CD4-positive, alpha-beta T cell treated with Interferon alpha-2 for 1 hour (primary cell): Measurements from ENCODE around the gene MTO1.
"Not testable (repeated sequence)": the region's sequence is repeated elsewhere in the genome, so short reads cannot be mapped to it uniquely, and the experiment has no call there.

Experiments used
- DNase-seq, 2 donors: peaks; one replicate each; pipeline ENCODE4 v3.0.0-alpha.2; 2020 to 2022

MTO1 gene

DNA sequence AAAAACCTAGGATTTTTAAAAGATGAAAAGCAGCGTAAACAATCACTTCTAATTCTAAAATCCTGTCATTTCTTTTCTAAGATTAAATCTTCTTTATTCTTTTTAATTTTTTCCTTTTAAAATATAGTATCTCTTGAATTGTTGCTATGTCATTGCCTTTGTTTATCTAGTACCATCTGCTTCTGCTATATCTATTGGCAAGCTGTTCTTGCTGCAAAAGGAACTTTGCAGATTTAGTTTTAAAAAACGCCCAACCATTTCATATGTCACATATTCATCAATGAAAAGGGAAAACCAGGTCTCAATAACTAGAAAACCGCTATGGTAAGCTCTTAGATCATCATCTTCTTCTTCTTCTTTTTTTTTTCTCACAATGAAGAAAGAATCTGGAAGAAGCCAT lies 70.8 kb downstream of the MTO1 start:
- DNase-seq, result no peak

DNA sequence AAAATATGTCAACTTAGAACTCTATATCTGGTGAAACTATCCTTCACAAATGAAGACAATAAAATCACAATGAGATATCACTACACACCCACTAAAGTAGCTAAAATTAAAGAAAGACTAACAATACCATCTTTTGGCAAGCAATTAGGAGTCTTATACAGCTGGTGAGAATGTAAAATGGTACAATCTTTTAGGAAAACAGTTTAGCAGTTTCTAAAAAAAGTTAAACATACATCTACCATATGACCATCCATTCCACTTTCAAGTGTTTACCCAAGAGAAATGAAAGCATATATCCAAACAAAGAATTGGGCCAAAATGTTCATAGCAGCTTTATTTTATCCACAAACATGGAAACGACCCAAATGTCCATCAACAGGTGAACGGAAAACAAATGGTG lies 73.1 kb downstream of the MTO1 start:
- no peak for DNase-seq

DNA sequence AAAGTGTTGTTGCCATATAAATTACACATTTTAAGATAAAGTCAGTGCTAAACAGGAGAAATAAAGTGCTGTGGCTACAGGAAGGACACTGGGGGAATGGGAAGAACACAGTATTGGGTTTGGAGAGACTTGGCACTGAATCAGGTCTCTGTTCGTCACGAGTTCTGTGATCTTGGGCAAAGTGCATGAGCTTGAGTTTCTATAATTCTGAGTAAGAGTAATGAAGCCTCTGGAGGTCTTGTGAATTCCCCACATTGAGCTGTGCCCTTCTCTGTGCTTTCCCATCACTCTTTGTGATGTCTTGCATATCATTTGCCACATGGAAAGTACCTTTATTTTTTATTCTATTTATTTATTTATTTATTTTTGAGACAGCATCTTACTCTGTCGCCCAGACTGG lies 76.1 kb downstream of the MTO1 start:
- DNase-seq, result no peak

DNA sequence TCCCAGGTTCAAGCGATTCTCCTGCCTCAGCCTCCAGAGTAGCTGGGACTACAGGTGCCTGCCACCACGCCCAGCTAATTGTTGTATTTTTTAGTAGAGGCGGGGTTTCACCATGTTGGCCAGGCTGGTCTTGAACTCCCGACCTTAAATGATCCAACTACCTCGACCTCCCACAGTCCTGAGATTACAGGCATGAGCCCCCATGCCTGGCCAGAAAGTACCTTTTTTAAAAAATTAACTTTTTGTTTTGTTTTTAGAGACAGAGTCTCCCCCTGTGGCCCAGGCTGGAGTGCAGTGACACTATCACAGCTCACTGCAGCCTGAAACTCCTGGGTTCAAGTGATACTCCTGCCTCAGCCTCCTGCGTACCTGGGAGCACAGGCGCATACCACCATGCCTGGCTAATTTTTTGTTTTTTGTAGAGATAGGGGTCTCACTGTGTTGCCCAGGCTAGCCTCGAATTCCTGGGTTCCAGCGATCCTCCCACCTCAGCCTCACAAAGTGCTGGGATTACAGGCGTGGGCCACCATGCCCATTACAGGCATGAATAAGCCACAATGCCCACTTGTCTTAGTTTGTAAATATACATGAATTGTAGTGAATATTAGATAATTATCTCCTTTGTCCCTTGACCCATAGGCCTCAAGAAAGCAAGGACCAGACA lies 76.7 kb downstream of the MTO1 start:
- no peak for DNase-seq

DNA sequence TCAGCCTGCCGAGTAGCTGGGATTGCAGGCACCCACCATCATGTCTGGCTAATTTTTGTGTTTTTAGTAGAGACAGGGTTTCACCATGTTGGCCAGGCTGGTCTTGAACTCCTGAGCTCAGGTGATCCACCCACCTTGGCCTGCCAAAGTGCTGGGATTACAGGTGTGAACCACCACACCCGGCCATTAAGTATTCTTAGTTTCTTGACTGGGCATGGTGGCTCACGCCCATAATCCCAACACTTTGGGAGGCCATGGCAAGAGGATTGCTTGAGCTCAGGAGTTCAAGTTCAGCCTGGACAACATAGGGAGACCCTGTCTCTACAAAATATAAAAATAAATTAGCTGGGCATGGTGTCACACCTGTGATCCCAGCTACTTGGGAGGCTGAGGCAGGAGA lies 80.9 kb downstream of the MTO1 start:
- DNase-seq, result not testable (repeated sequence)

DNA sequence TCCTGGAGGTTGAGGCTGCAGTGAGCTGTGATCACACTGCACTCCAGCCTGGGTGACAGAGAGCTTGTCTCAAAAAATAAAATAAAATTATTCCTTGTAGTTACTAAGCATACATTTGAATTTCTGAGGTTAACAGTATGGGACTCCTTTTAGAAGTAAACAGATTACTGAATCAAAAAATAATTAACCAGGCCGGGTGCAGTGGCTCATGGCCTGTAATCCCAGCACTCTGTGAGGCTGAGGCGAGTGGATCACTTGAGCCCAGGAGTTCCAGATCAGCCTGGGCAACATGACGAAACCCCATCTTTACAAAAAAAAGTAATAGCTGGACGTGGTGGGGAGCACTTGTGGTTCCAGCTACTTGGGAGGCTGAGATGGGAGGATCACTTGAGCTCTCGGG lies 81.4 kb downstream of the MTO1 start:
- no peak for DNase-seq

DNA sequence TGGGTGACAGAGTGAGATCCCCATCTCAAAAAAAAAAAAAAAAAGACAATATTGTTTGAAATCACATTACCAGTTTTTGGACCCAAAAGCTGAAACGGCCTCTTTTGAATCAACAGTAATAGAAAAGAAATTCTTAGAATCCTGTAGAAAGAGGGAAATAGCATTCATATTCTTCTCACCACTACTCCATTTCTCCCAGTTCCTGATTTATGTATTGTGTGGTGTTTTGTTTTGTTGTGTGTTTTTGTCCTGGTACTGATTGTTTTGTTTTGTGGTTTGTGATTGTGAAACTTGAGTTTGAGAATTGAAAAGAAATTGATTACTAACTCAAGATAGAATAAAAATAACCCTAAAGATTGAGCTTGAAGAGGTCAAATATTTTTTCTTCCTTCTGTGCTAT lies 85.5 kb downstream of the MTO1 start:
- DNase-seq, result no peak

DNA sequence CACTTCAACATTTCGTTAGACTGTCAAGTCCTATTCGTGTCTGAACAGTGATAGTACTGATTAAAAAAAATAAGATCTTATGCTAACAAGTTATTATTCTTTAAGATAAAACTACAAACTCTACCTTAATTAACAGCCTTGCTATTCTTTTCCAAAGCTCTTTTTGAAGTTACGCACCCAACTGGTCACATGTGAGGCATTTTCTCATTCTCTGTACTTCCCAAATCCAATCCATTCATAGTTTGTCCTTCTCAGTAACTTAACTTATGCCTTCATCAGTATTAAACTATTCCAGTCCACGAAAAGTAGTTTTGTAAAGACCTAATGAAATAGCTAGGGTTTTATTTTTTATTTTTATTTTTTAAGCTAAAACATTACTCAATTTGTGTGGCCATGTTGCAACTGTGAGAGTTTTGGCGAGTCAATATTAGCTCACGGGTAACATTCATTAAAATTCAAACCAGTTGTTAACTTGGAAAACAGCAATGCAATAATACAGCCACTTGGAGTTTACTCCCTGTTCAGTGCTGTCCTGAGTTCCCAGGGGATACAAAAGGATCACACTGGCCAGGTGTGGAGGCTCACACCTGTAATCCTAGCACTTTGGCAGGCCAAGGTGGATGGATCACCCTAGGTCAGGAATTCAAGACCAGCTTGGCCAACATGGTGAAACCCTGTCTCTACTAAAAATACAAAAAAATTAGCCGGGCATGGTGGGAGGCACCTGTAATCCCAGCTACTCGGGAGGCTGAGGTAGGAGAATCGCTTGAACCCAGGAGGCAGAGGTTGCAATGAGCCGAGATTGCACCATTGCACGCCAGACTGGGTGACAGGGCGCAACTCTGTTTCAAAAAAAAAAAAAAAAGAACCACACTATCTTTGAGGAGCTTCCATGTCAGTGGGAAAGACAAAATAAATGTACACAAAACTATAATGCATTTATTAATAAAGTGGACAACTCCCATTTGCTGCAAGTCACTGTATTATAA lies 87.2 kb downstream of the MTO1 start:
- DNase-seq, result no peak

DNA sequence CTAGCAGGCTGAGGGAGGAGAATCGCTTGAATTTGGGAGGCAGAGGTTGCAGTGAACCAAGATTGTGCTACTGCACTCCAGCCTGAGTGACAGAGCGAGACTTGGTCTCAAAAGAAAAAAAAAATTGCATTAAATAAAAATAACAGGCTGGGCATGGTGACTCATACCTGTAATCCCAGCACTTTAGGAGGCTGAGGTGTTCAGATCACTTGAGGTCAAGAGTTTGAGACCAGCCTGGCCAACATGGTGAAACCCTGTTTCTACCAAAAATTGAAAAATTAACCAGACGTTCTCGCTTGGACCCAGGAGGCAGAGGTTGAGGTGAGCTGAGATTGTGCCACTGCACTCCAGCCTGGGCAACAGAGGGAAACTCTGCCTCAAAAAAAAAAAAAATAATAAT lies 89.6 kb downstream of the MTO1 start:
- not testable (repeated sequence) for DNase-seq

DNA sequence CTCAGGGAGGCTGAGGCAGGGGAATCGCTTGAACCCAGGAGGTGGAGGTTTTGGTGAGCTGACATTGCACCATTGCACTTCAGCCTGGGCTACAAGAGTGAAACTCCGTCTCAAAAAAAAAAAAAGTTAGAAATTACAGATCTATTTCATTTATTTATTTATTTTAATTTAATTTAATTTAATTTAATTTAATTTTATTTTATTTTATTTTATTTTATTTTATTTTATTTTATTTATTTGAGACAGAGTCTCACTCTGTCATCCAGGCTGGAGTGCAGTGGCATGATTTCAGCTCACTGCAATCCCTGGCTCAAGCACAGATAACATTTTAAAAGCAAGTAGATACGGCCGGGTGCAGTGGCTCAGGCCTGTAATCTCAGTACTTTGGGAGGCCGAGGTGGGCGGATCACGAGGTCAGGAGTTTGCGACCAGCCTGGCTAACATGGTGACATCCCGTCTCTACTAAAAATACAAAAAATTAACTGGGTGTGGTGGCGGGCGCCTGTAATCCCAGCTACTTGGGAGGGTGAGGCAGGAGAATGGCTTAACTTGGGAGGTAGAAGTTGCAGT lies 93.9 kb downstream of the MTO1 start:
- not testable (repeated sequence) for DNase-seq

DNA sequence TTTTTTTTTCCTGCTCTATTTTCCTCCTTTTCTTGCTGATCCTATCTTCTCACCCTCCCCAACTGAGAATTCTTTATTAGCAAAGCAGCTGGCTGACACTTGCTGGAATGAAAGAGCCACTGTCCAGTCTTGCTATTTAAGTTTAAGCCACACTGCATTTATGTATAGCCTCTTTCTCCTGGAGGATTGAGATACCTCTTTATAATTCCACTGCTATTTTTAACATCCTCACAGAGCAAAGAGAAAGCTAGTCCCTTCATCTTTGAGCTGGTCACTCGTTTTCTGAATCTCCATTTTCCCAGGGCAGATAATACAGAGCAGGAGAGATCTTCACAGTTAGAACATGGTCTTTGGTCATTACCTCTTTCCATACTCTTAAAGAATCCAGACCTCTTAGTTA lies 95.3 kb downstream of the MTO1 start:
- no peak for DNase-seq
